Measurements from ENCODE around the gene SSMEM1. TPM values are rescaled to one million over a fixed set of nuclear protein-coding genes. Genes with fewer than 3 reads are reported as not detected.
A peak's percentile ranks its signal among the peaks of the same experiment; 100 is the strongest.
"Not testable (repeated sequence)": the region's sequence is repeated elsewhere in the genome, so short reads cannot be mapped to it uniquely, and the experiment has no call there.

SSMEM1 gene
- total RNA-seq, 4 donors from 2014 or later: not detected

DNA sequence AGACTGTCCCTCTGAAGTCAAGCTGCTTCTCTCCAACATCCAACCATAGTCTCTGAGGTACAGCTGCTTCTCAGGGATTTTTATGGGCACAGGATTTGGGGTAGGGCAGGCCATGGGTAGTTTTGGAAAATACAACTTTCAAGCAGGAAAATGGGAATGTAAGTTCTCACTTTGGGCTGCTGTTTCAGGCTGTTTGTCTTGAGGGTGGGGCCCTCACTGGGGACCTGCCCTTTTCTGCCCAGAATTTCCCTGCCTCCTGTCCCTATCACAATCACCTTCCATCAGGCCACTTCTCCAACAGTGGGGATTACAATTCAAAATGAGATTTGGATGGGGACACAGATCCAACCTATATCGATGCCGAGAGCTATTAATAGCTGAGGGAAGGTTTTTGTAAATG lies 24.5 kb downstream of the SSMEM1 start:
- intact Hi-C loops (cut with DNase I; ENCODE audit: low total_unique reads) (no loop called here), in situ Hi-C loops (cut with MboI; ENCODE audit: low sequenced_read_pairs in 4 of 4) (loop anchor here in 3 of 4 donors (25.0 kb wide), 2 partner anchors 480 to 530 kb away; no protein-coding TSS in a partner anchor)
- ATAC-seq (no peak), DNase-seq (no peak)
- H3K9me3 ChIP-seq: no peaks in the 10 kb centered on the region
- no peak overlapping the region for H3K4me3 ChIP-seq
- H3K36me3 ChIP-seq: no peaks in the 10 kb centered on the region
- no peak for TF ChIP-seq POLR2A (IDR thresholded peaks at IDR 0.05)
- TF ChIP-seq, protein P1, sequence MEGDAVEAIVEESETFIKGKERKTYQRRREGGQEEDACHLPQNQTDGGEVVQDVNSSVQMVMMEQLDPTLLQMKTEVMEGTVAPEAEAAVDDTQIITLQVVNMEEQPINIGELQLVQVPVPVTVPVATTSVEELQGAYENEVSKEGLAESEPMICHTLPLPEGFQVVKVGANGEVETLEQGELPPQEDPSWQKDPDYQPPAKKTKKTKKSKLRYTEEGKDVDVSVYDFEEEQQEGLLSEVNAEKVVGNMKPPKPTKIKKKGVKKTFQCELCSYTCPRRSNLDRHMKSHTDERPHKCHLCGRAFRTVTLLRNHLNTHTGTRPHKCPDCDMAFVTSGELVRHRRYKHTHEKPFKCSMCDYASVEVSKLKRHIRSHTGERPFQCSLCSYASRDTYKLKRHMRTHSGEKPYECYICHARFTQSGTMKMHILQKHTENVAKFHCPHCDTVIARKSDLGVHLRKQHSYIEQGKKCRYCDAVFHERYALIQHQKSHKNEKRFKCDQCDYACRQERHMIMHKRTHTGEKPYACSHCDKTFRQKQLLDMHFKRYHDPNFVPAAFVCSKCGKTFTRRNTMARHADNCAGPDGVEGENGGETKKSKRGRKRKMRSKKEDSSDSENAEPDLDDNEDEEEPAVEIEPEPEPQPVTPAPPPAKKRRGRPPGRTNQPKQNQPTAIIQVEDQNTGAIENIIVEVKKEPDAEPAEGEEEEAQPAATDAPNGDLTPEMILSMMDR (IDR thresholded peaks at IDR 0.05 in 4 of 5, conservative IDR thresholded peaks at IDR 0.05 in 1 of 5): no peak
- no peaks in the 10 kb centered on the region for H3K27me3 ChIP-seq
- H3K4me1 ChIP-seq: no peaks in the 10 kb centered on the region
- no peak overlapping the region for H3K27ac ChIP-seq

- ATAC-seq (no peak), DNase-seq (no peak)
- Histone ChIP-seq H3K36me3 (no peaks in the 10 kb centered on the region), H3K27me3 (no peaks in the 10 kb centered on the region), H3K9me3 (no peaks in the 10 kb centered on the region), H3K27ac (no peak overlapping the region), H3K4me3 (no peak overlapping the region), H3K4me1 (no peaks in the 10 kb centered on the region)
- in situ Hi-C loops (cut with MboI; ENCODE audit: low sequenced_read_pairs in 4 of 4) (loop anchor here in 3 of 4 donors (25.0 kb wide), 2 partner anchors 478 to 528 kb away; no protein-coding TSS in a partner anchor), intact Hi-C loops (cut with DNase I; ENCODE audit: low total_unique reads) (no loop called here)
- TF ChIP-seq, protein P1 (IDR thresholded peaks at IDR 0.05 in 4 of 5, conservative IDR thresholded peaks at IDR 0.05 in 1 of 5): no peak
- no peak for TF ChIP-seq POLR2A (IDR thresholded peaks at IDR 0.05)
Measured at GRCh38 chr7:130234078-130234477, 26.4 kb downstream of the SSMEM1 start.

- intact Hi-C loops (cut with DNase I; ENCODE audit: low total_unique reads); H3K27me3 ChIP-seq; H3K36me3 ChIP-seq; H3K9me3 ChIP-seq; H3K27ac ChIP-seq; DNase-seq; ATAC-seq; H3K4me1 ChIP-seq; H3K4me3 ChIP-seq: not testable (repeated sequence)
- in situ Hi-C loops (cut with MboI; ENCODE audit: low sequenced_read_pairs in 4 of 4): loop anchor here in 3 of 4 donors (25.0 kb wide), 2 partner anchors 476 to 526 kb away; no protein-coding TSS in a partner anchor
Measured at GRCh38 chr7:130236361-130236760, 28.7 kb downstream of the SSMEM1 start.

- in situ Hi-C loops (cut with MboI; ENCODE audit: low sequenced_read_pairs in 4 of 4): loop anchor here in 3 of 4 donors (25.0 kb wide), 2 partner anchors 472 to 522 kb away; no protein-coding TSS in a partner anchor
- no peak overlapping the region for H3K4me3 ChIP-seq
- intact Hi-C loops (cut with DNase I; ENCODE audit: low total_unique reads): no loop called here
- no peaks in the 10 kb centered on the region for H3K36me3 ChIP-seq
- ATAC-seq (no peak), DNase-seq (no peak)
- H3K9me3 ChIP-seq: no peaks in the 10 kb centered on the region
- no peak for TF ChIP-seq POLR2A (IDR thresholded peaks at IDR 0.05)
- TF ChIP-seq, protein P1 (IDR thresholded peaks at IDR 0.05 in 4 of 5, conservative IDR thresholded peaks at IDR 0.05 in 1 of 5): no peak
- no peaks in the 10 kb centered on the region for H3K27me3 ChIP-seq
- no peaks in the 10 kb centered on the region for H3K4me1 ChIP-seq
- H3K27ac ChIP-seq: no peak overlapping the region
Measured at GRCh38 chr7:130240240-130240639, 32.6 kb downstream of the SSMEM1 start.

DNA sequence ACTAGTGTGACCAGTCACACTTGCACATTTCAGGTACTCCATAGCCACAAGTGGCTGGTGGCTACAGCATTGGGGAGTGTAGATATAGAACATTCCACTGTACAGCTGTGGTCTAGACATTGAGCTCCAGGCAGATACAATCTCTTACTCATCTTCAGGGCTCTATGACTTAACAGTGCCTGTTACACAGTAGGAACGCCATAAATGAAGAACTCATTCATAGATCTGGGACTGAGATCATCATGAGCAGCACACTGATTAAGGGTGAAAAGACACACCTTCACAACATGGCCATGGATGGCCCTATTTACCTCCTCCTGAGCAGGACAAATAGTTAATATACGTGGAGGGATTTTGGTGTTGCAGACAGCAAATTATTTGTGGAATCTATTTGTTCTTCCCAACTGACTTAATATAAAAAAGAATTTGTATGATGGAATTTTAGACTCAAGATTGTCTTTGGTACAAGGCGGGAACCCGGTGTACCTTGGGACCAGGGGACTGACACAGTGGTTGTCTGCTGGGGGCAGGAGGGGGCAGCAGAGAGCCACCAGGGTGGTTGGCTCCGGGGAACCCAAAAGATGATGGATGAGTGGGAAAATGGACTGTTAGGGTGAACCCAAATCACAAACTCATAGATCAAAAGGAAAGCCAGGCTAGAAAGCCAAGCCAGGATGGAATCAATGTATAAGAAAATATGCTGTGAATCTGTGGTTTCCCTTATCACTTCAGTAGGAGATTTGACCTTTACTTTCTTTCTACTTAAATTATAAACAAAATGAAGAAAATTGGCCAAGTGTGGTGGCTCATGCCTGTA lies 34.7 kb downstream of the SSMEM1 start:
- Histone ChIP-seq H3K36me3 (no peaks in the 10 kb centered on the region), H3K9me3 (no peaks in the 10 kb centered on the region), H3K4me1 (no peaks in the 10 kb centered on the region), H3K27ac (no peak overlapping the region), H3K4me3 (no peak overlapping the region), H3K27me3 (no peaks in the 10 kb centered on the region)
- DNase-seq (peak; percentile 3 to 33), ATAC-seq (no peak)
- in situ Hi-C loops (cut with MboI; ENCODE audit: low sequenced_read_pairs in 4 of 4) (loop anchor here in 3 of 4 donors (25.0 kb wide), 2 partner anchors 470 to 520 kb away; no protein-coding TSS in a partner anchor), intact Hi-C loops (cut with DNase I; ENCODE audit: low total_unique reads) (loop anchor here (1.0 to 2.0 kb wide), 2 partner anchors 480 to 590 kb away; no protein-coding TSS in a partner anchor)
- TF ChIP-seq POLR2A (IDR thresholded peaks at IDR 0.05): no peak
- TF ChIP-seq, protein P1 (IDR thresholded peaks at IDR 0.05 in 4 of 5, conservative IDR thresholded peaks at IDR 0.05 in 1 of 5): peak; percentile 60 to 80 (median 68)

DNA sequence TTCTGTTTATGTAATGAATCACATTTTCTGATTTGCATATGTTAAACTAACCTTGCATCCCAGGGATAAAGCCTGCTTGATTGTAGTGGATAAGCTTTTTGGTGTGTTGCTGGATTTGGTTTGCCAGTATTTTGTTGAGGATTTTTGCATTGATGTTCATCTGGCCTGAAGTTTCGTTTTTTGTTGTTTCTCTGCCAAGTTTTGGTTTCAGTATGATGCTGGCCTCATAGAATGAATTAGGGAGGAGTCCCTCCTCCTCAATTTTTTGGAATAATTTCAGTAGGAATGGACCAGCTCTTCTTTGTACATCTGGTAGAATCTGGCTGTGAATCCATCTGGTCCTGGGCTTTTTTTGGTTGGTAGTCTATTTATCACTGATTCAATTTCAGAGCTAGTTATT lies 35.8 kb downstream of the SSMEM1 start:
- not testable (repeated sequence) for H3K36me3 ChIP-seq, H3K27me3 ChIP-seq, H3K9me3 ChIP-seq, ATAC-seq, H3K27ac ChIP-seq, H3K4me1 ChIP-seq, H3K4me3 ChIP-seq, DNase-seq
- in situ Hi-C loops (cut with MboI; ENCODE audit: low sequenced_read_pairs in 4 of 4) (loop anchor here in 3 of 4 donors (25.0 kb wide), 2 partner anchors 469 to 519 kb away; no protein-coding TSS in a partner anchor), intact Hi-C loops (cut with DNase I; ENCODE audit: low total_unique reads) (loop anchor here (2.0 kb wide), 1 partner anchor 589 kb away; no protein-coding TSS in a partner anchor)

GRCh38 chr7:130246491-130246890 lies 38.8 kb downstream of the SSMEM1 start:
- in situ Hi-C loops (cut with MboI; ENCODE audit: low sequenced_read_pairs in 4 of 4): loop anchor here in 3 of 4 donors (25.0 kb wide), 2 partner anchors 466 to 516 kb away; no protein-coding TSS in a partner anchor
- H3K27me3 ChIP-seq; DNase-seq; H3K4me1 ChIP-seq; H3K9me3 ChIP-seq; intact Hi-C loops (cut with DNase I; ENCODE audit: low total_unique reads); H3K4me3 ChIP-seq; H3K27ac ChIP-seq; ATAC-seq; H3K36me3 ChIP-seq: not testable (repeated sequence)

Data from gastrocnemius medialis (tissue), 4 donors.